ENCODE data around the gene CCL22.

CCL22 gene

GRCh38 chr16:57405097-57405496 is 46.5 kb downstream of the CCL22 start:
- TF ChIP-seq GATA1 (IDR thresholded peaks at IDR 0.05; ENCODE audit: low read depth, low read length) (no peak), POLR2A (IDR thresholded peaks at IDR 0.05; ENCODE audit: low read length) (no peak)
- no peak for DNase-seq

GRCh38 chr16:57406881-57407280 is 48.3 kb downstream of the CCL22 start:
- DNase-seq, result no peak
- no peak for TF ChIP-seq POLR2A (IDR thresholded peaks at IDR 0.05; ENCODE audit: low read length)
- TF ChIP-seq GATA1 (IDR thresholded peaks at IDR 0.05; ENCODE audit: low read depth, low read length), result no peak

- no peak for TF ChIP-seq POLR2A (IDR thresholded peaks at IDR 0.05; ENCODE audit: low read length)
- no peak for TF ChIP-seq GATA1 (IDR thresholded peaks at IDR 0.05; ENCODE audit: low read depth, low read length)
- no peak for DNase-seq
Observed at GRCh38 chr16:57407521-57408353, 49.2 kb downstream of the CCL22 start.

GRCh38 chr16:57409065-57409464 is 50.5 kb downstream of the CCL22 start:
- TF ChIP-seq POLR2A (IDR thresholded peaks at IDR 0.05; ENCODE audit: low read length), result no peak
- TF ChIP-seq GATA1 (IDR thresholded peaks at IDR 0.05; ENCODE audit: low read depth, low read length), result no peak
- no peak for DNase-seq

GRCh38 chr16:57409870-57410587 is 51.4 kb downstream of the CCL22 start:
- DNase-seq, result no peak
- TF ChIP-seq GATA1 (IDR thresholded peaks at IDR 0.05; ENCODE audit: low read depth, low read length) (no peak), POLR2A (IDR thresholded peaks at IDR 0.05; ENCODE audit: low read length) (no peak)

- DNase-seq, result no peak
- TF ChIP-seq POLR2A (IDR thresholded peaks at IDR 0.05; ENCODE audit: low read length) (no peak), GATA1 (IDR thresholded peaks at IDR 0.05; ENCODE audit: low read depth, low read length) (no peak)
Observed at GRCh38 chr16:57411362-57411976, 52.9 kb downstream of the CCL22 start.

- no peak for DNase-seq
- no peak for TF ChIP-seq POLR2A (IDR thresholded peaks at IDR 0.05; ENCODE audit: low read length)
- no peak for TF ChIP-seq GATA1 (IDR thresholded peaks at IDR 0.05; ENCODE audit: low read depth, low read length)
Observed at GRCh38 chr16:57412584-57412983, 54.0 kb downstream of the CCL22 start.

- no peak for DNase-seq
- TF ChIP-seq GATA1 (IDR thresholded peaks at IDR 0.05; ENCODE audit: low read depth, low read length) (no peak), POLR2A (IDR thresholded peaks at IDR 0.05; ENCODE audit: low read length) (no peak)
Observed at GRCh38 chr16:57413301-57413730, 54.7 kb downstream of the CCL22 start.

- DNase-seq, result no peak
- TF ChIP-seq GATA1 (IDR thresholded peaks at IDR 0.05; ENCODE audit: low read depth, low read length), result no peak
- TF ChIP-seq POLR2A (IDR thresholded peaks at IDR 0.05; ENCODE audit: low read length), result no peak
Observed at GRCh38 chr16:57413733-57414132, 55.1 kb downstream of the CCL22 start.

All from erythroblast (primary cell).